Stimulated activated CD4-positive, alpha-beta T cell treated with anti-CD3 and anti-CD28 coated beads, TNF-alpha, amount 100 ng/mL, for 4 hours (primary cell): ENCODE measurements around the gene NOD2.

Experiments used
- DNase-seq, 3 experiments: peaks; one replicate each; pipeline ENCODE4 v3.0.0-alpha.2; 2020; ENCODE audit warnings: low read depth in 3 of 3

NOD2 gene

DNA sequence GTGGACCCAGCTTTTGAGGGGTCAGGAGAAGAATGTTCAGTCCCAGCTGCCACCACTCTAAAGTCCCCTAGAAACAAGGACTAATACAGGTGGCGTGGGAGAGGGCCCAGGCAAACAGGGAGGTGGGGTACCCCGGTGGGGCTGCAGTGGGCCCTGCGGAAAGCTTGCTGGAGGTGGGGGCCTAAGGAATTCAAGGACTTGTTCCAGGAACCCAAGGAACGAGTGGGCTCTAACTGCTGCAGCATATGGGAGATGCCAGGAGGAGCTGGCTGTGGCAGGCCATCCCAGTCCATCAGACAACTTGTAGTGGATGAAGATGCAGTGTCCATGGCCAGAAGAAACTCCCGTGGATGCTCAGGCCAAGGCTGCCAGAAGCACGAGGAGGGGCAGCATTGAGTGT lies 22.9 kb upstream of the NOD2 start:
- DNase-seq: no peak

DNA sequence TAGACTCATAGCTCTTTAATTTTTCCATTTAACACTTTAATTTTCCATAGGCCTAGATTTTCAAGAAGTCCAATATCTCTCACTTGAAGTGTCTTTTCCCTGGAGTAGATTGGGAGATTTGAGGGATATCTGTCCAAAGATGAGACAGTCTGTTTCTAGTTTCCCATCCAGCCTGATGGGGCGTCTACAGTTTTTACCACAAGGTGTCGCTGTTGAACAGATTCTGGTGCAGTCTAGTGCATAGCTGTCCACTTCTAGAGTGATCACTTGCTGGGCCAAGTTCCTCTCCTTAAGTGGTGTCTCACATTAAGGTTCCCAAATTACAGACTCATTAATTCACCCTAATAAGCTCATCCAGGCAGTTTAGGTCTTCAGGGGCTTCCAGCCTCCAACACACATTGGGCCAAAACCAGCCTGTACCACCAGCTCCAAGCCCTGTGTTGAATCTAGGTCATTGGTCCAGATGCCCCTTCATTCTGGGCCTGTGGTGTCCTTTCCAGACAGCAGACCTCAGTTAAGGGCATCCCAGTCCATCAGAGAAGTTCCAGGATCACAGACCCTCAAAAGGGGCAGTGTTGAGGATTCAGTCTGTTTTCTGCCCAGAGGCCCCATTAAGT lies 21.7 kb upstream of the NOD2 start:
- DNase-seq: peak in 1 of 3 experiments; percentile 26

DNA sequence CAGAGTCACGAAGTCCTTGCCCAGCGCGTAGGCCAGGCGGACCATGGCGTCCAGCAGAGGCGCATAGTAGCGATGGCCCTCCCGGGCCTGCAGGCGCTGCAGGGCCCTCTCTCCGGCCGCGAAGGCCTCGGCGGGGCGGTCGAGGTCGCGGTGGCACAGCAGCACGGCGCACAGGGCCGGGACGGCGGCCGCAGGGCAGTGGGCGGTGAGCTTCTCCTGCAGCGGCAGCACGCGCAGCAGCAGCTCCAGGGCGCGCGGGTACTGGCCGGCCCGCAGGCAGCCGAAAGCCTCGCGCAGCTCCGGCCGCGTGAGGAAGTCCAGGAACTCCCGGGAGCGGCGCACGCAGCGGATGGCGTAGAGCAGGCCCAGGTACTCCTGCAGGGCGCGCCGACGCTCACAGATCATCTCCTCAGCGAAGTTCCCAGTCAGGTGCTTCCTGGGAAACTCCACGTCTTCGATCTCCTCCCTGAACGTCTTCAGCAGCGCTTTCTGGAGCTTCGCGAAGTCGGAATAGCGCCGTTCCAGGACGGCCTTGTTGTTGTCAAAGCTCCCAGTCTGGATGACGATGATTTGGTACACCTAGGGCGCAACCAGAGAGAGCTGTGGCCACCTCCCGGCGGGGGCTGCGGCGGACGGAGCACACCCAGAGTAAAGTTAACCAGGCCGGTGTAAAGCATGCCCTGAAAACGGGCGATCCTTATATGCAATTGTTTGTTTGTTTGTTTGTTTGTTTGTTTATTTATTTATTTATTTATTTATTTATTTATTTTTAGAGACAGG lies 19.7 kb upstream of the NOD2 start:
- DNase-seq: no peak

DNA sequence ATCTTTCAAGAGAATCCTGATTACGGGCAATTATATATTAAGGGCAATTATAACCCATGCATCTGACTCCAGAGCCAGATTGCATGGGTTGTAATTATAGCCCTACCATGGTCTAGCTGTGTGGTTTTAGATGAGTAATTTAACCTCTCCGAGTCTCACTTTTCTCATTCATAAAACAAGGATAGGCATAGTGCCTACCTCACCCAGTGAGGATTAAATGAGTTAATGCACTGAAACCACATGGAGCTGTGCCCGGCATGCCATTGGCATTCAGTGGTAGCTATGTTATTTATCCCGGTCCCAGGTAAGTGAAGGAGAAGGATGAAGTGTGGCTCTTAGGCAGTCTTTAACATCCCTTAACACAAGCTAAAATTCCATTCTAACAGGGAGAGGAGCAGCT lies 18.6 kb upstream of the NOD2 start:
- no peak for DNase-seq

DNA sequence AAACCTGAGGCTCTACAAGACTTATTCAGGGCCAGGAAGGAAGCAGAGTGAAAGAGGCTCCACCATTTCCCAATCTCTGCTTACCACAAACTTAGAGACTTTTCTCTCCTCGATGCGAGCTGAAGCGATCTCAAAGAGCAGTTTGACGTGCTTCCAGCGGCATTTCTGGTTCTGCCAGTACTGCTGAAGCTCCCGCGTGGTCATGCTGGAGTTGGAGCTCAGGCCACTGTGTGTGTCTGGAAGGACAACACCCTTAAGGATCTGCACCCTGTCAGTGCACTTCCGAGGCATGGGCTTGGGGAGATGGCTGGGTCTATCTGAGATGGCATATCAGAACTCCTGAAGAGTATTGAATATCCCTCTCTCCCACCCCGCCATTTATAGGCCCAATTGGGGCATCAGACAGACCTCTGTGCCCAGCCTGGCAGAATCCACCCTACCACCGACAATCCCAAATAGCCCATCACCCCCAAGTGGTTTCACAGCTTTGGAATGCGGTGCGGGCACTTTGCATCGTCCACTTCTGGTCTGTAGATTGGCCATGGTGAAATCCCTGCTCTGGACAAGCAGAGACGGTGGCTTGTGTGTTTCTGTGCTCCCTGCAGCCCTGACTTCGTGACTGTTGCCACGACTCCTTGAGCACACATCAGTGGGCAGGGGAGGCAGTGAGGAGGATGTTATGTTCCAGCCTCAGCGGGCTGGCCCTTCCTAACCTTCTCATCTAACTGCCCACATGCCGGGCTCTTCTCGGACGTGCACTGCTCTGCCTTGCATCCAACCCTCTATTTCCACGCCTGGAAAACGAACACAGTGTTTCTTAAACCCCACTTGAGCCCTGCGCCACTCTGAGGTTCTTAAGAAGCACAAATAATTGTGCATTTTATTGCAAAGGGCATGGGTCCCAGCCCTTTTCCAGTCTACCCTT lies 17.5 kb upstream of the NOD2 start:
- no peak for DNase-seq

DNA sequence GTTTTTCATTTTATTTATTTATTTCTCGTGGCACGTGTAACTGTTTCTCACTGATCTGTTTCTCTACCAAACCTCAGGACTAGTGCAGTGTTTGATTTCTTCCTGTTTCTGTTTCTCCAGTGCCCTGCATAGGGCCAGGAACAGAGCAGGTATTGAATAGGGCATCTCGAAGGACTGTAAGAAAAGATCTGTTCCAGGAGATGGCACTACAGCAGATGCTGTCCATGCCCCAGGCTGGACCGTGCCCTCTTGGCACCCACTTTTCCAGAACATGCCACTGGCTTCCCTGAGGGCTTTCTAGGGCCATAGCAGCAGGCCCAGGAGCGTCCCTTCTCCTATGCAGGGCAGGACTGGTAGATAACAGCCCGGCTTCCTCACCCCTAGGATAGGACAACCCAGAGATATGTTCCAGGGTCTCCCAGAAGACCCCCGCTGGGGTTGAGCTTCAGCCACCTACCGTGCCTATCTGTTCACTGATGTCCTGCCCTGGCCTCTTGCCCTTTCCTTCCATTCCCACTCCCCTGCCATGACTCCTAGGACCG lies 16.7 kb upstream of the NOD2 start:
- no peak for DNase-seq

DNA sequence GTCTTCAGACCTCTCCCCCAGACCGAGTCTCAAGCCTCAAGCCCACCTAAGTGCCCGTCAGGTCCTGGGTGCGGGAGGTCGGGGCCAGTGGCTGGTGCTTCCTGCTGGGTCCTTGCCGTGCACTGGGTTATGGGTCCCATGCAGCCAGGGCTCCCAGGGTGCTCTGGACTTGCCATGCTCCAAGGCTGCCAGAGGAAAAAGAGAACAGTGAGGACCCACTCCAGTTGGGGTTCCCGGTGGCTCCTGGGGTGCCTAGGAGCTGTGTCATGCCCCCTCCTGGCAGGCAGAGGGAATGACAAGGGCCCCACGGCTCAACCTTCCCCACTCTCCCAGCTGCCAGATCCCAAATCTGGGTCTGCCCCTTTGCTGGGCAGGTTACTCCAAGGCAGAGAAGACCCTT lies 16.1 kb upstream of the NOD2 start:
- DNase-seq: no peak

DNA sequence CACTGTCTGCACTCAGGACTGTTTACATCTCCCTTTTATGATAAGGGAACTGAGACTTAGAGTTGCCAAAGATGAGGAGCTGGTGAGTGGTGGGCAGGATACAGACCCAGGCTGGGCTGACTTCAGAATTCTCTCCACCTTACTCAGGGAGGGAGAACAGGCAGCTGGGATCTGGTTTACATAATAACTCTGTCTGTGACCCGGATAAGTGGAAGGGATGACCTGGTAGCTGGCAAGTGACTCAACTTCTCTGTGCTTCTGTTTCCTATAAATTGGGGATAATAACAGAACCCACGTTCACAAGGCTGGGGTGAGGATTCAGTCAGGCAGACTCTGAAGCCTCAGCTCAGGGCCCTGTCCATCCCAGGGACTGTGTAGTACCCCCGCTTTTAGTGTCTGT lies 14.9 kb upstream of the NOD2 start:
- DNase-seq: no peak

DNA sequence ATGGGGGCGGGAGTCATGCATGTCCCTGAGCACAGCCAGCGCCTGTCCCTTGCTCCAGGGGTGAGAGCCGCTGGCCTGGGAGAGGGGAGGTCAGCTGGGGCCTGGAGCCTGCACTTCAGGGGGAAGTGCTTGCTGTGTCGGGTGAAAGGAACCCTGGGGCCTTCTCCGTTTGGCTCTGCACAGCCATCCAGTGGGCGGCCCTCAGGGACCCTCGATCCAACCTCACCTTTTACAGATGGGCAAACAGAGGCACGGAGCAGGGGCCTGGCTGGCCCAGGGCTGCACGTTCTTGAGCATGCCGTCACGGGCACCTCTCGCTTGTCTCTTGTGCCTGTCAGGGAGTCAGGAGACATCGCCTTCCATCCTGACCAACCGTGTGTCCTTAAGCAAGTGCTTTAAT lies 14.1 kb upstream of the NOD2 start:
- DNase-seq: no peak

DNA sequence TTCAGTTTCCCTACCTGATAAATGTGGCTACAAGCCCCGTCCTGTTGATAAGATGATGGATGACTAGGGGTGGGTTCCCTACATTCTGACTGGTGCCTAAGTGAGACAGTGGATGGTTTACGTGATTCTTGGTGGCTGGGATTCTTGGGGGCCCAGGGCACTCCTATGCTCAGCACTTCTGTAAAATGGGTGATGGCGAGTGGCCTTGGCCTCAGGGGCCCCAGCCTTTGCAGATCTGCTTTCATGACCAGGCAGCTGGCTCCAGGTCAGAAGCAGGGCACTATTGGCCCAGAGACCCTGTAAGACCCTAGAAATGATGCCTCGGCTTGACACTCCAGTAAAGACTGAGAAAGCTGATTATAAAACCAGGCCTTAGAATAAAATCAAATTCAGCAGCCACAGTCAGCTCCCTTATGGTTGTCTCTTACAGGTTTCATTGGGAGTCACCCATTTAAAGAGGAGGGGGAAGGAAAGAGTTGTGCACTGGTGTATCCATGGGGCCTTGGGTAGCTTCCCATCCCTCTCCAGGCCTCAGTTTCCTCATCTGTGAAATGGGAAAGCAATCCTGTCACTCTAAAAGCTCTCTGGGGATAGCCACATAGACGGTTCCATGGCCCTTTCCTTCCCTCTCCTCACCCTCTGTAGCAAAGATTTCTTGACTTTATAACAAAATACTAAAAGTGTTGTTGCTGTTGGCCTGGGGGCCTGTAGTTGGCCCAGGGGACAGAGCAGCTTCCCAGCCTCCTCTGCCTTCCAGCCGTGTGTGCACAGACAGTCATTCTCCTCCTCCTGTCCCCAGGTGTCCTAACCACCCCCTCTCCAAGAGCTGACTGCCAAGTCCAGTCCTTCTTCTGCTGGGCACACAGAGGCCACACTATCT lies 13.5 kb upstream of the NOD2 start:
- DNase-seq: no peak

DNA sequence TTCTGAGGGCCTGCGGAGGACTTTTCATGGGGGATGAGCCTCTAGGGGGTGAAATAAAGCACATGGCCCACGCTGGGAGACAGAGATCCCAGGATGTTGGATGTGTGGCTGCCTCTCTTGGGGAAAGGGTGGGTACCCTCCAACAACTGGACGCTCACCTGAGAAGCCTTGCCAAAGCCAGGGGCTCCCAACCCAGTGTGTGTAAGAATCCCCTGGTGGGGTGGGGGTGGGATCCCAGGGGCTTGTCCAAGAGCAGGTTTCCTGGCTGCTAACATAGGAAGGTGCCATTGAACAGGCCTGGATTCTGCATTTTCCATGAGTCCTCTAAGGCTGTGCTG lies 12.9 kb upstream of the NOD2 start:
- DNase-seq: no peak

DNA sequence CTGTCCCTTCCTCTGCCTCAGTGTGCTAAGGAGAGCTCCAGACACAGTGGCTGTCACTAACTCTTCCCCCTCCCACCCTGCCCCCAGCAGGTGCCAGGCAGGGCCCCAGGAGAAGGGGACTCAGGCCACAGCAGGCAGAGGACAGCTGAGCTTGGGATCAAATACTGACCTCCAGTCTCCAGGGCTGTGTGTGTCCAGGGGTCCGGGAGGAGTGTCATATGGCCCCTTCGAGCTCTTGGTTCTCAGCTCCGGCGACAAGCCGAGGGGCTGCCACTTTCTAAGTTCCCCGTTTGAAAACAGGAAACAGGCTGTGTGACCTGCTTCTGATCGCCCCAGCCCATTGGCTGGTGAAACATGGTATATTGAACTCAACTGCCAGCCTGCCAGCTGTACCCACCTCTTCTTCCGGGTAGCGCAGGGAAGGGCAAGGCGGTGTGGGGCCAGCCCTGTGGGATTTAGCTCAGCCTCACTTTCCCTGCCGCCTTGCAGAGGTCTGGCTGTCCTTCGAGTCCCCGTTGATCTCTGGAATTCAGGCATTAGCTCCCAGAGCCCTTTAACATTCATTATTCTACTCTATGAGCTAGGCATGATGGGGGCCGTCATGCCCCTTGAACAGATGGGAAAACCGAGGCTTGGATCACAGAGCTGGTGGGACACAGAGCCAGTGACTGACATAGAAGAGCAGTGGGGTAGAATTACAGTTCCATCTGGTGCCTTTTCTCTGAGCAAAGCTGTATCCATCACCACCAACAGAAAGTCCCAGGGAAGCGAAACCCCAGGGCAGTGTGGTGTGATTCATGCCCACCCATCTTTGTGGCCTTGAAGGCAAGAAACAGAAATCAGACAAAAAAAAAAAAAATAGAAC lies 12.2 kb upstream of the NOD2 start, which contains the start of gene SNX20:
SNX20 (minus strand) TSS at position 292 of the 865 bp plus-strand sequence. CDS start 3,786 bp downstream, outside the sequence.
- DNase-seq: no peak

DNA sequence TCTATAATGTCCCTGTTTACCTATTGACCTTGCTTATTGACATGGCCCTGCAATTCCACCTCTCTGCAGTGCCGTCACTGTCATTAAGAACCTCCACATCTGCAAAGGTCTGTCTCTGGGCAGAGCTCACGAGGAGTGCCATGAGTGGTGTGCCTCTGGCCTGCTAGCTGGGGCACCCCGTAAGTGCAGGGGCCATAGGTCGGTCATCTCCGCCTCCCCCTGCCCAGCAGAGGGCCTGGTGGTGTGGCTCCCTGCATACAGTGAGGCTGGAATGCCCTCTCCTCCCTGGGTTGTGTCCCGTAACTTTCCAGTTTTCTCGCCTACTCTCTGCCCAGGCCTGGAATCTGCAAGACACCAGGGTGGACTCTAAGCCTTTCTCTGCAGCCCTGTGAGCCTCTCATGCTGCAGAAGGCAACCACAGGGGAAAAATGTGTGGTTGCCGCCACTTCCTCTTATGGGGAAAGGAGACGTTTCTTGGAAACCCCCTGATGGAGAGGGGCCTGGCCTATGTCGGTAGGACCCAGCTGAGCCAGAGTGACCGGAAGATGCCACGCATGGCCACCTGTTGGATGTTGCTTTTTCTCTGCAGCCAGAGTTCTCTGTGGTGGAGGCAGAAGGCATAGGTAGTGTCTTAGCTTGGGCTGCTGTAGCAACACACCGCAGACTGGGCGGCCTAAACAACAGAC lies 9.6 kb upstream of the NOD2 start:
- DNase-seq: no peak

DNA sequence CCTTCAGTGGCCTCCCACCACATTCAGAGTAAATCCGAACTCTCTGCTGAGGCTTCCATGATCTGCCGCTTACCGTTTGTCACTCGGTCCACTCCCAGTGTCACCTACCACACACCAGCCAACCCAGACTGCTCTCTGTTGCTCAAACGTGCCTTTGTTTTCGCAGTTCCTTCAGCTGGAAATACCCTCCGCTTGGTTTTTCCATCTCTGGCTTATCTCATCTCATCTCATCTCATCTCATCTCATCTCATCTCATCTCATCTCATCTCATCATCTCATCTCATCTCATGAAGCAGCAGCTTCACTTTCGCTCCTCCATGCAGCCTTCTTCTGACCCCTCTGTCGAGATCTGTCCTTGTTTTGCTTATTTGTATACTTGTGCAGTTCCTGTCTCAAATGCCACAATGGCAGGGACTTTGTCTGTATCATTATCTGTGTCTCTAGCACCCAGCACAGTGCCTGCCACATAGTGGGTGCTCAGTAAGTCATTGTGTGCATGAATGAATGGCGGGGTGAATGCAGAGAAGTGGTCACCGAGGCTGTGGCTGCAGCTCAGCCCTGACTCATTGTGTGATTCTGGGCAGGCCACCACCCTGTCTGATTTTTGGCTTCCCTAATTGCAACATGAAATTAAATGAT lies 8.5 kb upstream of the NOD2 start:
- DNase-seq: no peak

DNA sequence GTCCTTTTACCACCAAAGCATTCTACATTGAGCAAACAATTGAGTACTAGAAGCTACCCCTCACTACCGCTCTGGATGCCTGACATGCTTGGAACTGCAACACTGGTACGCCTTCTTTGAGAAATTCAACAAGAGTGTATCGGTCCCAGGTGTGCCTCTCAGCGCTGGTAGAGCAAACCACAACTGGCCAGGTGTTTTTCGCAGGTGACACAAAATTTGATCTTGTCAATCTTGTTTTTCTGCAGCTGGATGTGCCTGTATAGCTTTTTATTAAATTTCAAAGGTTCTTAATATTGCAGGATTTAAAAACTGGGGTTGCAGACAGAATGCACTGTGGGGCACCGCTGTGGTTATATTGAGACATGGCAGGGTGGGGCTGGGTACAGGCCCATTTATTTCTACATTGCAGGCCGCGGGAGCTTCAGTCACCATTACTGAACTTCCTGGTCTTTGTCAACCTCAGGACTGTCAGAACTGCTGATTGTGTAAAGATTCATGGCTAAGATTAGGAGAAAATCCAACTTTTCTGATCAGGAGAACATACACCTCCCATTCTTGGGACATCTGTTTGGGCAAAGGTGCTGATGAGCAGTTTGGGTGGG lies 7.8 kb upstream of the NOD2 start:
- DNase-seq: no peak

DNA sequence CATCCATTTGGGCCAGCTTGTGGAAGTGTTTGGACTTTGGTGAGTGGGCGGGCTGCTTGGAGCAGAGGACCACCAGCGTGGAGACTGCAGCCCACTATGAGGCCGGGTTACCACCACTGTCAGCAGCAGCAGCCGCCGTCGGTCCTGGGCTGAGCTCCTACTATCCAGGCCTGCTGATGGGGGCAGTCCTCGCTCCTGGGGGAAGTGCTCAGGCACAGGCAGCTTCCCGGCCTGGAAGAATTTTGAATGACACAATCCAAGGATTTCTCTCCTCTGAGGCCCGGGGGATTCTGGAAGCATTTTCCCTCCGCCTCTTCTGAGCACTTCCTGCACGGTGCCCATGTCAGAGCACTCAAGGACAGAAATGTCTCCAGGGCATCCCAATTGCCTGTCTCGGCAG lies 5.3 kb upstream of the NOD2 start:
- no peak for DNase-seq

DNA sequence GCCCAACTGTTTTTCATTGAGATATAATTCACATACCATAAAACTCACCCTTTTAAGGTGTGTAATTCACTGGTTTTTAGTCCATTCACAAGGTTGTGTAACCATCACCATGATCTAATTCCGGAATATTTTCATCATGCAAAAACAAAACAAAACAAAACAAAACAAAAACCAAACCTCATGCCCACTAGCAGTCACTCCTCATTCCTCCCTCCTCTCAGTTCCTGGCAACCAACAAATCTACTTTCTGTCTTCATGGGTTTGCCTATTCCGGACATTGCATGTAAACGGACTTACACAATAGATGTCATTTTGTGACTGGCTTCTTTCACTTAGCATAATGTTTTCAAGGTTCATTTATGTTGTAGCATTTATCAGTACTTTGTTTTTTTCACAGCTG lies 4.5 kb upstream of the NOD2 start:
- no peak for DNase-seq

DNA sequence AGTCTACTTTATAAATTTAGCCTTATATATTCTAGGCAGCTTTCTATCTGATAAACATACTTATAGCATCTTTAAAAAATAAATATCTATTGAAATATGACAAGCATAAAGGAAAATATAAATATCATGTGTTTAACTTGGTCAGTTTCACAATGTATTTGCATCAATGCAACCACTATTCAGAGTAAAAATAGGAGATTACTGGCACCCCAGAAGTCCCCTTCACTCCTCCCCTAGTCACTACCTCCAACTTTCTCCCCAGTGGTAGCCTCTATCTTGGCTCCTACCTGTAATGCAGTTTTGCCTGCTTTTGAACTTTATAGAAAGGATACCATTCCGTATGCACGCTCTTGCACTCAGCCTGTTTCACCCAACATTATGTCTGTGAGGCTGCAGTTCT lies 3.2 kb upstream of the NOD2 start:
- DNase-seq: no peak

DNA sequence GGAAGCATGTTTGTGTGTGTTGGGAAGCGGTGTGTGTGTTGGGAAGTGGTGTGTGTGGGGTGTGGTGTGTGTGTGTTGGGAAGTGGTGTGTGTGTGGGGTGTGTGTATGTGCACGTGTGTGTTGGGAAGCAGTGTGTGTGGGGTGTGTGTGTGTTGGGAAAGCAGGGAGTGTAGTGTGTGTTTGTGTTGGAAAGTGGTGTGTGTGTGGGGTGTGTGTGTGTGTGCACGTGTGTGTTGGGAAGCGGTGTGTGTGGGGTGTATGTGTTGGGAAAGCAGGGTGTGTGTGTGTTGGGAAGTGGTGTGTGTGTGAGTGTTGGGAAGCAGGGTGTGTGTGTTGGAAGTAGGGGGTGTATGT lies 785 bp upstream of the NOD2 start:
- no peak for DNase-seq
